ENCODE measurements around the gene TOX2.

- no peak for TF ChIP-seq CTCF (conservative IDR thresholded peaks at IDR 0.05; ENCODE audit: low read length)
- no peak for TF ChIP-seq EZH2phosphoT487 (IDR thresholded peaks at IDR 0.05; ENCODE audit: borderline replicate concordance, low read depth, low read length)
These were observed 35.9 kb upstream of the TOX2 start for GRCh38 chr20:43878776-43879175.
